HepG2 (cell line): Measurements from ENCODE around the gene TMEM231. TPM values are rescaled to one million over a fixed set of nuclear protein-coding genes. Genes with fewer than 3 reads are reported as not detected.

ENCODE experiments used
- CBX2 ChIP-seq, 2 experiments: fragments of 200-600 bp in 1 of 2; sonication (generic); formaldehyde crosslinking in 1 of 2; IDR thresholded peaks; 2 replicates each; pipeline versions ENCODE4 v1.7.0 to v1.8.1; 2018 to 2022; ENCODE audit warnings: low read depth in 2 of 2, low read length in 1 of 2, mild to moderate bottlenecking in 1 of 2, missing genetic modification reagents in 1 of 2
- FIP1L1 ChIP-seq: fragments of 200-400 bp; formaldehyde crosslinking; IDR thresholded peaks from 2 replicates; pipeline ENCODE4 v1.6.1; 2018; ENCODE audit warnings: low read depth, mild to moderate bottlenecking, low read length, moderate library complexity, borderline replicate concordance; ENCODE audit not compliant: insufficient read depth
- GZF1 ChIP-seq: sonication (generic); formaldehyde crosslinking; IDR thresholded peaks from 2 replicates; pipeline ENCODE4 v1.5.1; 2020; ENCODE audit warnings: mild to moderate bottlenecking, missing genetic modification reagents
- LCORL ChIP-seq, 2 experiments: fragments of 450-650 bp in 1 of 2; sonication (generic) in 1 of 2; formaldehyde crosslinking in 1 of 2; IDR thresholded peaks; 2 replicates each; pipeline versions ENCODE4 v1.5.0 to v1.6.1; 2017 to 2020; ENCODE audit warnings: antibody characterized with exemption in 1 of 2, missing genetic modification reagents in 1 of 2
- STAG1 ChIP-seq: sonication (generic); formaldehyde crosslinking; IDR thresholded peaks from 2 replicates; pipeline ENCODE4 v1.4.0; 2020; ENCODE audit warnings: missing genetic modification reagents
- TEAD2 ChIP-seq: sonication (generic); formaldehyde crosslinking; IDR thresholded peaks from 2 replicates; pipeline ENCODE4 v1.9.0; 2021; ENCODE audit warnings: missing genetic modification reagents
- TMF1 ChIP-seq: sonication (generic); formaldehyde crosslinking; IDR thresholded peaks from 2 replicates; pipeline ENCODE4 v1.8.1; 2022; ENCODE audit warnings: low read depth, missing genetic modification reagents
- ZSCAN5A ChIP-seq: sonication (generic); formaldehyde crosslinking; IDR thresholded peaks from 2 replicates; pipeline ENCODE4 v1.8.0; 2022; ENCODE audit warnings: mild to moderate bottlenecking, missing genetic modification reagents, borderline replicate concordance
- polyA plus RNA-seq, 8 experiments: library from polyadenylated mRNA; depleted of rRNA in 3 of 8; stranded (reverse) in 7 of 8; unstranded in 1 of 8; fragments of >200 nt; fragmentation: Illumina TruSeq in 4 of 8; extraction: Trizol in 4 of 8; gene quantifications; 2 replicates each; pipeline versions ENCODE4 v1.2.1 to v1.2.3, GENCODE V29; 2011 to 2016; ENCODE audit warnings: low read depth in 4 of 8, missing spikeins in 1 of 8, mixed read lengths in 1 of 8; ENCODE audit not compliant: insufficient read depth in 1 of 8
- total RNA-seq, 5 experiments: library from RNA; depleted of rRNA; stranded (reverse); fragments of >200 nt; fragmentation: Illumina TruSeq; extraction: Trizol; gene quantifications; 2 replicates each; pipeline ENCODE4 v1.2.3, GENCODE V29; 2016; ENCODE audit warnings: low read depth in 1 of 5
- TF ChIP-seq, protein P1 (sequence below): sonication (generic); formaldehyde crosslinking; conservative IDR thresholded peaks from 2 replicates; pipeline ENCODE4 v1.4.0; 2020; ENCODE audit warnings: missing genetic modification reagents
- TF ChIP-seq, protein P2 (sequence below): sonication (generic); formaldehyde crosslinking; IDR thresholded peaks from one replicate; pipeline ENCODE4 v1.5.1; 2020; ENCODE audit warnings: mild to moderate bottlenecking, missing genetic modification reagents; ENCODE audit errors: not compliant biosample characterization
- TF ChIP-seq, protein P3 (sequence below): IDR thresholded peaks from 2 replicates; pipeline ENCODE4 v1.6.1; 2018; ENCODE audit warnings: missing genetic modification reagents
- TF ChIP-seq, protein P4 (sequence below): sonication (generic); formaldehyde crosslinking; IDR thresholded peaks from 2 replicates; pipeline ENCODE4 v1.8.1; 2022; ENCODE audit warnings: mild to moderate bottlenecking, missing genetic modification reagents

TMEM231 gene
- total and polyA plus RNA-seq, 2 of the 13 experiments (the other 11 are each of a cell fraction or from before 2014, with no cell fraction given) = 3.5 to 7.4 TPM

GRCh38 chr16:75555707-75556430 is at the start of gene TMEM231 (continued):
- TF ChIP-seq GZF1 (CRISPR knock-in tag) = 0 out of 2 replicates have a peak, but pooled peaks have one; percentile 55
- no peak for TF ChIP-seq TEAD2 (CRISPR knock-in tag)
- TF ChIP-seq, protein P1, sequence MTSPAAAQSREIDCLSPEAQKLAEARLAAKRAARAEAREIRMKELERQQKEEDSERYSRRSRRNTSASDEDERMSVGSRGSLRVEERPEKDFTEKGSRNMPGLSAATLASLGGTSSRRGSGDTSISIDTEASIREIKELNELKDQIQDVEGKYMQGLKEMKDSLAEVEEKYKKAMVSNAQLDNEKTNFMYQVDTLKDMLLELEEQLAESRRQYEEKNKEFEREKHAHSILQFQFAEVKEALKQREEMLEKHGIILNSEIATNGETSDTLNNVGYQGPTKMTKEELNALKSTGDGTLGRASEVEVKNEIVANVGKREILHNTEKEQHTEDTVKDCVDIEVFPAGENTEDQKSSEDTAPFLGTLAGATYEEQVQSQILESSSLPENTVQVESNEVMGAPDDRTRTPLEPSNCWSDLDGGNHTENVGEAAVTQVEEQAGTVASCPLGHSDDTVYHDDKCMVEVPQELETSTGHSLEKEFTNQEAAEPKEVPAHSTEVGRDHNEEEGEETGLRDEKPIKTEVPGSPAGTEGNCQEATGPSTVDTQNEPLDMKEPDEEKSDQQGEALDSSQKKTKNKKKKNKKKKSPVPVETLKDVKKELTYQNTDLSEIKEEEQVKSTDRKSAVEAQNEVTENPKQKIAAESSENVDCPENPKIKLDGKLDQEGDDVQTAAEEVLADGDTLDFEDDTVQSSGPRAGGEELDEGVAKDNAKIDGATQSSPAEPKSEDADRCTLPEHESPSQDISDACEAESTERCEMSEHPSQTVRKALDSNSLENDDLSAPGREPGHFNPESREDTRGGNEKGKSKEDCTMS (CRISPR knock-in tag) = no peak
- TF ChIP-seq, protein P2, sequence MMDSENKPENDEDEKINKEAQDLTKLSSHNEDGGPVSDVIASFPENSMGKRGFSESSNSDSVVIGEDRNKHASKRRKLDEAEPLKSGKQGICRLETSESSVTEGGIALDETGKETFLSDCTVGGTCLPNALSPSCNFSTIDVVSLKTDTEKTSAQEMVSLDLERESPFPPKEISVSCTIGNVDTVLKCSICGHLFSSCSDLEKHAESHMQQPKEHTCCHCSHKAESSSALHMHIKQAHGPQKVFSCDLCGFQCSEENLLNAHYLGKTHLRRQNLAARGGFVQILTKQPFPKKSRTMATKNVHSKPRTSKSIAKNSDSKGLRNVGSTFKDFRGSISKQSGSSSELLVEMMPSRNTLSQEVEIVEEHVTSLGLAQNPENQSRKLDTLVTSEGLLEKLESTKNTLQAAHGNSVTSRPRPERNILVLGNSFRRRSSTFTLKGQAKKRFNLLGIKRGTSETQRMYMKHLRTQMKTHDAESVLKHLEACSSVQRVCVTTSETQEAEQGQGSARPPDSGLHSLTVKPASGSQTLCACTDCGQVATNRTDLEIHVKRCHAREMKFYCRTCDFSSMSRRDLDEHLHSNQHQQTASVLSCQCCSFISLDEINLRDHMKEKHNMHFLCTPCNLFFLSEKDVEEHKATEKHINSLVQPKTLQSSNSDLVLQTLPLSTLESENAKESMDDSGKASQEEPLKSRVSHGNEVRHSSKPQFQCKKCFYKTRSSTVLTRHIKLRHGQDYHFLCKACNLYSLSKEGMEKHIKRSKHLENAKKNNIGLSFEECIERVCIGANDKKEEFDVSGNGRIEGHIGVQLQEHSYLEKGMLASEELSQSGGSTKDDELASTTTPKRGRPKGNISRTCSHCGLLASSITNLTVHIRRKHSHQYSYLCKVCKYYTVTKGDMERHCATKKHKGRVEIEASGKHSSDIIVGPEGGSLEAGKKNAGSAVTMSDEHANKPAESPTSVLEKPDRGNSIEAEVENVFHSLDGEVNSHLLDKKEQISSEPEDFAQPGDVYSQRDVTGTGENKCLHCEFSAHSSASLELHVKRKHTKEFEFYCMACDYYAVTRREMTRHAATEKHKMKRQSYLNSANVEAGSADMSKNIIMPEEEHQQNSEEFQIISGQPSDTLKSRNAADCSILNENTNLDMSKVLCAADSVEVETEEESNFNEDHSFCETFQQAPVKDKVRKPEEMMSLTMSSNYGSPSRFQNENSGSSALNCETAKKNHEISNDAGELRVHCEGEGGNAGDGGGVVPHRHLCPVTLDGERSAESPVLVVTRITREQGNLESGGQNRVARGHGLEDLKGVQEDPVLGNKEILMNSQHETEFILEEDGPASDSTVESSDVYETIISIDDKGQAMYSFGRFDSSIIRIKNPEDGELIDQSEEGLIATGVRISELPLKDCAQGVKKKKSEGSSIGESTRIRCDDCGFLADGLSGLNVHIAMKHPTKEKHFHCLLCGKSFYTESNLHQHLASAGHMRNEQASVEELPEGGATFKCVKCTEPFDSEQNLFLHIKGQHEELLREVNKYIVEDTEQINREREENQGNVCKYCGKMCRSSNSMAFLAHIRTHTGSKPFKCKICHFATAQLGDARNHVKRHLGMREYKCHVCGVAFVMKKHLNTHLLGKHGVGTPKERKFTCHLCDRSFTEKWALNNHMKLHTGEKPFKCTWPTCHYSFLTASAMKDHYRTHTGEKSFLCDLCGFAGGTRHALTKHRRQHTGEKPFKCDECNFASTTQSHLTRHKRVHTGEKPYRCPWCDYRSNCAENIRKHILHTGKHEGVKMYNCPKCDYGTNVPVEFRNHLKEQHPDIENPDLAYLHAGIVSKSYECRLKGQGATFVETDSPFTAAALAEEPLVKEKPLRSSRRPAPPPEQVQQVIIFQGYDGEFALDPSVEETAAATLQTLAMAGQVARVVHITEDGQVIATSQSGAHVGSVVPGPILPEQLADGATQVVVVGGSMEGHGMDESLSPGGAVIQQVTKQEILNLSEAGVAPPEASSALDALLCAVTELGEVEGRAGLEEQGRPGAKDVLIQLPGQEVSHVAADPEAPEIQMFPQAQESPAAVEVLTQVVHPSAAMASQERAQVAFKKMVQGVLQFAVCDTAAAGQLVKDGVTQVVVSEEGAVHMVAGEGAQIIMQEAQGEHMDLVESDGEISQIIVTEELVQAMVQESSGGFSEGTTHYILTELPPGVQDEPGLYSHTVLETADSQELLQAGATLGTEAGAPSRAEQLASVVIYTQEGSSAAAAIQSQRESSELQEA (CRISPR knock-in tag) = peak; percentile 90
- TF ChIP-seq TMF1 (CRISPR knock-in tag) = 0 out of 2 replicates have a peak, but pooled peaks have one; percentile 54
- 0 out of 2 replicates have a peak, but pooled peaks have one; percentile 2 for TF ChIP-seq ZSCAN5A (CRISPR knock-in tag)
- TF ChIP-seq FIP1L1 = no peak
- TF ChIP-seq, protein P3, sequence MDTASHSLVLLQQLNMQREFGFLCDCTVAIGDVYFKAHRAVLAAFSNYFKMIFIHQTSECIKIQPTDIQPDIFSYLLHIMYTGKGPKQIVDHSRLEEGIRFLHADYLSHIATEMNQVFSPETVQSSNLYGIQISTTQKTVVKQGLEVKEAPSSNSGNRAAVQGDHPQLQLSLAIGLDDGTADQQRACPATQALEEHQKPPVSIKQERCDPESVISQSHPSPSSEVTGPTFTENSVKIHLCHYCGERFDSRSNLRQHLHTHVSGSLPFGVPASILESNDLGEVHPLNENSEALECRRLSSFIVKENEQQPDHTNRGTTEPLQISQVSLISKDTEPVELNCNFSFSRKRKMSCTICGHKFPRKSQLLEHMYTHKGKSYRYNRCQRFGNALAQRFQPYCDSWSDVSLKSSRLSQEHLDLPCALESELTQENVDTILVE (CRISPR knock-in tag) = no peak
- TF ChIP-seq LCORL (IDR thresholded peaks at IDR 0.05) = no peak
- 0 out of 2 replicates have a peak, but pooled peaks have one; percentile 9 for TF ChIP-seq LCORL (CRISPR knock-in tag; IDR thresholded peaks at IDR 0.05)
- TF ChIP-seq STAG1 (CRISPR knock-in tag) = no peak
- TF ChIP-seq CBX2 (IDR thresholded peaks at IDR 0.05; ENCODE audit: low read depth, low read length) = no peak
- TF ChIP-seq CBX2 (CRISPR knock-in tag; IDR thresholded peaks at IDR 0.05; ENCODE audit: low read depth) = peak; percentile 63; the same call in 1 of the 2 replicates
- TF ChIP-seq, protein P4, sequence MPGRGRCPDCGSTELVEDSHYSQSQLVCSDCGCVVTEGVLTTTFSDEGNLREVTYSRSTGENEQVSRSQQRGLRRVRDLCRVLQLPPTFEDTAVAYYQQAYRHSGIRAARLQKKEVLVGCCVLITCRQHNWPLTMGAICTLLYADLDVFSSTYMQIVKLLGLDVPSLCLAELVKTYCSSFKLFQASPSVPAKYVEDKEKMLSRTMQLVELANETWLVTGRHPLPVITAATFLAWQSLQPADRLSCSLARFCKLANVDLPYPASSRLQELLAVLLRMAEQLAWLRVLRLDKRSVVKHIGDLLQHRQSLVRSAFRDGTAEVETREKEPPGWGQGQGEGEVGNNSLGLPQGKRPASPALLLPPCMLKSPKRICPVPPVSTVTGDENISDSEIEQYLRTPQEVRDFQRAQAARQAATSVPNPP (CRISPR knock-in tag) = 0 out of 2 replicates have a peak, but pooled peaks have one; percentile 10
